Mesenchymal stem cell (in vitro differentiated cells and primary cell): ENCODE results near the gene CUBN.

Experiments
- DNase-seq: peaks from one replicate; pipeline ENCODE4 v3.0.0-alpha.2; 2013
- H2AFZ ChIP-seq: one replicate; pipeline ENCODE4 v1.6.1; 2013; ENCODE audit warnings: low read depth, mild to moderate bottlenecking, control low read depth, inconsistent platforms, low read length, moderate library complexity
- H2AK5ac ChIP-seq: 2 replicates; pipeline ENCODE4 v1.6.1; 2013; ENCODE audit warnings: low read length, moderate library complexity, mild to moderate bottlenecking, inconsistent platforms; ENCODE audit not compliant: severe bottlenecking
- H2BK120ac ChIP-seq: one replicate; pipeline ENCODE4 v1.6.1; 2013; ENCODE audit warnings: low read depth, mild to moderate bottlenecking, inconsistent platforms, low read length, moderate library complexity
- H2BK12ac ChIP-seq, 2 experiments: one replicate each; pipeline ENCODE4 v1.6.1; 2013; ENCODE audit warnings: inconsistent platforms in 2 of 2, low read length in 2 of 2, mild to moderate bottlenecking in 2 of 2, moderate library complexity in 2 of 2, control low read depth in 1 of 2
- H2BK15ac ChIP-seq: one replicate; pipeline ENCODE4 v1.6.1; 2013; ENCODE audit warnings: mild to moderate bottlenecking, low read depth, inconsistent platforms; ENCODE audit not compliant: poor library complexity, severe bottlenecking
- H2BK5ac ChIP-seq: 2 replicates; pipeline ENCODE4 v1.6.1; 2013; ENCODE audit warnings: low read depth, mild to moderate bottlenecking, low read length, control low read depth, inconsistent platforms; ENCODE audit not compliant: poor library complexity, severe bottlenecking
- H3K14ac ChIP-seq, 2 experiments: one replicate each; pipeline ENCODE4 v1.6.1; 2013; ENCODE audit warnings: inconsistent platforms in 2 of 2, low read length in 2 of 2, control low read depth in 1 of 2, mild to moderate bottlenecking in 1 of 2, moderate library complexity in 1 of 2
- H3K18ac ChIP-seq, 2 experiments: one replicate each; pipeline ENCODE4 v1.6.1; 2013; ENCODE audit warnings: inconsistent platforms in 2 of 2, low read length in 2 of 2, control low read depth in 1 of 2, low read depth in 1 of 2, mild to moderate bottlenecking in 1 of 2
- H3K23ac ChIP-seq, 2 experiments: one replicate each; pipeline ENCODE4 v1.6.1; 2013; ENCODE audit warnings: inconsistent platforms in 2 of 2, low read length in 2 of 2, mild to moderate bottlenecking in 2 of 2, moderate library complexity in 2 of 2, control low read depth in 1 of 2
- H3K27ac ChIP-seq: 2 replicates; pipeline ENCODE4 v1.5.1; 2013; ENCODE audit warnings: mild to moderate bottlenecking, moderate library complexity, low read length, control low read depth, inconsistent platforms; ENCODE audit not compliant: poor library complexity, severe bottlenecking
- H3K27me3 ChIP-seq, 2 experiments: 2 replicates each; pipeline versions ENCODE4 v1.6.1 to v1.7.0; 2013; ENCODE audit warnings: low read length in 2 of 2, mild to moderate bottlenecking in 2 of 2, moderate library complexity in 2 of 2, control low read depth in 1 of 2, inconsistent platforms in 1 of 2; ENCODE audit not compliant: control insufficient read depth in 1 of 2, insufficient read depth in 1 of 2
- H3K36me3 ChIP-seq, 2 experiments: 2 replicates each; pipeline versions ENCODE4 v1.6.1 to v1.7.0; 2013; ENCODE audit warnings: low read length in 2 of 2, control low read depth in 1 of 2, inconsistent platforms in 1 of 2, low read depth in 1 of 2, mild to moderate bottlenecking in 1 of 2; ENCODE audit not compliant: insufficient read depth in 2 of 2, control insufficient read depth in 1 of 2
- H3K4ac ChIP-seq, 2 experiments: one replicate each; pipeline ENCODE4 v1.6.1; 2013; ENCODE audit warnings: inconsistent platforms in 2 of 2, low read length in 2 of 2, mild to moderate bottlenecking in 2 of 2, moderate library complexity in 2 of 2, control low read depth in 1 of 2, low read depth in 1 of 2
- H3K4me1 ChIP-seq: 2 replicates; pipeline ENCODE4 v1.6.1; 2013; ENCODE audit warnings: low read depth, low read length, control low read depth; ENCODE audit not compliant: control insufficient read depth, insufficient read depth
- H3K4me2 ChIP-seq: 2 replicates; pipeline ENCODE4 v1.6.1; 2013; ENCODE audit warnings: low read length, mild to moderate bottlenecking, inconsistent platforms; ENCODE audit not compliant: poor library complexity, severe bottlenecking
- H3K4me3 ChIP-seq, 2 experiments: 2 replicates each; pipeline versions ENCODE4 v1.5.1 to v1.7.0; 2013; ENCODE audit warnings: low read length in 2 of 2, mild to moderate bottlenecking in 2 of 2, control low read depth in 1 of 2, low read depth in 1 of 2; ENCODE audit not compliant: insufficient read depth in 1 of 2
- H3K79me1 ChIP-seq: replicated peaks from 2 replicates; pipeline ENCODE4 v1.6.1; 2013; ENCODE audit warnings: mild to moderate bottlenecking, control low read depth, low read length, inconsistent platforms; ENCODE audit not compliant: poor library complexity, severe bottlenecking
- H3K9ac ChIP-seq: 2 replicates; pipeline ENCODE4 v1.7.0; 2013; ENCODE audit warnings: mild to moderate bottlenecking, low read length, moderate library complexity
- H3K9me3 ChIP-seq: 2 replicates; pipeline ENCODE4 v1.7.0; 2013; ENCODE audit warnings: mild to moderate bottlenecking, low read length; ENCODE audit not compliant: control insufficient read depth
- H4K8ac ChIP-seq: one replicate; pipeline ENCODE4 v1.6.1; 2013; ENCODE audit warnings: inconsistent platforms, mild to moderate bottlenecking, low read length, moderate library complexity
- H4K91ac ChIP-seq: one replicate; pipeline ENCODE4 v1.6.1; 2013; ENCODE audit warnings: mild to moderate bottlenecking, low read length, inconsistent platforms
- WGBS: methylation state at CpG from one replicate; pipeline ENCODE4 v1.1.7; 2013; ENCODE audit warnings: mixed read lengths; 5-methylcytosine and 5-hydroxymethylcytosine counted together

The CUBN gene

DNA sequence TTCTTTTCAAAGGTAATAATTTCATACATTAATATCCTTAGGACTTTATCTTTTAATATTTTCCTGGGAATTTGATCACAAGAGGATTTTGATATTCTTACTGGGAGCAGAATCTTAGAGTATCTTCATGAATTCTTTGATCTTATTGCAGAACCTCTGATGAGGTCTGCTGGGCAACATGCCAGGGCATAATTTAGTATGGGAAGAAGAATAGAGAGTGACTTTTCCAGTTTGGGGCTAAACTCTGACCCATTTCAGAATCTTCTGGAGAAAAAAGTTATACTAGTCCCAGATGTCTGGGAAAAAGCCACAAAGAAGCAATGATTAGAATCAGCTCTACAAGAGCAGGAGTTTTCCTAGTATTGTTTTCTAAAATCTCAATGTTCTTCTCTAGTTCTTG is 284.4 kb downstream of the CUBN start:
- Histone ChIP-seq H3K4me1 (peaks cover 2% of the 10 kb centered on the region), H2AFZ (no peak overlapping the region), H3K27me3 (no peaks in the 10 kb centered on the region), H2AK5ac (no peak overlapping the region), H3K4me3 (no peak overlapping the region), H3K36me3 (no peaks in the 10 kb centered on the region), H3K4ac (no peak overlapping the region), H3K9me3 (no peaks in the 10 kb centered on the region), H4K8ac (no peak overlapping the region), H2BK12ac (no peak overlapping the region), H3K18ac (no peak overlapping the region), H3K14ac (no peak overlapping the region), H2BK15ac (no peak overlapping the region), H3K23ac (no peak overlapping the region), H3K9ac (peak overlapping the region; percentile 50), H2BK5ac (no peak overlapping the region), H3K79me1 (no peaks in the 10 kb centered on the region), H4K91ac (no peak overlapping the region), H2BK120ac (no peak overlapping the region), H3K4me2 (no peak overlapping the region), H3K27ac (no peak overlapping the region)
- no peak for DNase-seq

DNA sequence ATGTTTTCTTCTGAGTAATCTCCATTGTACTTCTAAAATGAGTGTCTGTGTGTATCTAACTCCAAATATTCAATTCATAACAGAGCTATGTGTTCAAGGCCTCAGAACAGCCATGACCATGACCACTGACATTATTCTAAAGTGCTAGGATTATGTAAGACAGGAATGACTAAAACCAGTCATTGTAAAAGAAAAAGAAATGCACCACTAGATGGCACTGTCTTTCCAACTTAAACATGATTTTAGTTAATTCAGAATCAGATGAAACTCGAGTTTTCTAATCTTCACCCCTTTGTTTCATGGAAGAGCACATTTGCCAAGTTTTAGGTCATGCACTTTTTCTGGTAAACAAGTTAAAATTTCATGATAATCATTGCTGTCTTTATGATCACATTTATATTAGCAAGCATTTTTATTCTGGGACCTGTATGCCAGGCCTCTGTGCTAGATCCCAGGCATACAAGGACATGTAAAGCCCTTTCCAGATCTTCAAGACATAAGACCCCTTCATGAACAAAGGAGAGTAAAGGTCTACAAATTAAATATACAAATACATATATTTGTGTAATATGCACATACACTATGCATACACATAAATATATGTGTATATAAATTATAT is 286.2 kb downstream of the CUBN start:
- Histone ChIP-seq H3K4ac (no peak overlapping the region), H2AFZ (no peak overlapping the region), H2AK5ac (no peak overlapping the region), H3K4me1 (no peaks in the 10 kb centered on the region), H3K14ac (no peak overlapping the region), H4K8ac (no peak overlapping the region), H3K9ac (peak overlapping the region; percentile 71), H2BK15ac (no peak overlapping the region), H3K27me3 (no peaks in the 10 kb centered on the region), H3K23ac (no peak overlapping the region), H3K18ac (no peak overlapping the region), H4K91ac (no peak overlapping the region), H2BK120ac (no peak overlapping the region), H2BK12ac (no peak overlapping the region), H3K4me3 (no peak overlapping the region), H3K9me3 (no peaks in the 10 kb centered on the region), H3K27ac (no peak overlapping the region), H3K36me3 (no peaks in the 10 kb centered on the region), H2BK5ac (no peak overlapping the region), H3K4me2 (no peak overlapping the region), H3K79me1 (no peaks in the 10 kb centered on the region)
- peak; percentile 80 for DNase-seq
- WGBS, result 0% methylated on average over 1 of the region's 1 CpG

DNA sequence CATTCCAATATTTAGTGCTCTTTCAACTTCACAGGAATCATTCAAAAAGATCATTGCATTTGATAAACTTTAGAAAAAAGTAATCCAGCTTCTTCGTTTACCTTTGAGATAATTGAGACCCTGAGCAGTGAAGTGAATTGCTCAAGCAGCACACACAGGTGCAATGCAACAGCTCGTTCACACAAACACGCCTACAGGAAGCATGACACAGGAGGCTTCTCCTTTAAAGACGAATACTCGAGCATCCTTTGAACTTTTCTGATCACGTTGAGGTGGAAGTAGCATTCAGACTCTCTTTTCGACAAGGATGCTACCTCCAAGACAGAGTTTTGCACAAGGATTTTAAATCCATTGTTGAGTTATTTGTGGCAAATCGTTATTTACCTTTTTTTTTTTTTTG is 294.4 kb downstream of the CUBN start:
- Histone ChIP-seq H2AFZ (no peak overlapping the region), H3K14ac (no peak overlapping the region), H3K9ac (no peak overlapping the region), H4K91ac (no peak overlapping the region), H3K18ac (no peak overlapping the region), H2BK5ac (no peak overlapping the region), H3K9me3 (no peaks in the 10 kb centered on the region), H3K4me2 (no peak overlapping the region), H2AK5ac (no peak overlapping the region), H3K27me3 (no peaks in the 10 kb centered on the region), H3K23ac (no peak overlapping the region), H3K36me3 (no peaks in the 10 kb centered on the region), H4K8ac (no peak overlapping the region), H3K4me1 (peaks cover 6% of the 10 kb centered on the region), H3K27ac (no peak overlapping the region), H2BK120ac (no peak overlapping the region), H3K4me3 (no peak overlapping the region), H2BK15ac (no peak overlapping the region), H2BK12ac (no peak overlapping the region), H3K4ac (no peak overlapping the region), H3K79me1 (no peaks in the 10 kb centered on the region)
- no peak for DNase-seq
- 75% methylated on average over 7 of the region's 8 CpGs for WGBS

DNA sequence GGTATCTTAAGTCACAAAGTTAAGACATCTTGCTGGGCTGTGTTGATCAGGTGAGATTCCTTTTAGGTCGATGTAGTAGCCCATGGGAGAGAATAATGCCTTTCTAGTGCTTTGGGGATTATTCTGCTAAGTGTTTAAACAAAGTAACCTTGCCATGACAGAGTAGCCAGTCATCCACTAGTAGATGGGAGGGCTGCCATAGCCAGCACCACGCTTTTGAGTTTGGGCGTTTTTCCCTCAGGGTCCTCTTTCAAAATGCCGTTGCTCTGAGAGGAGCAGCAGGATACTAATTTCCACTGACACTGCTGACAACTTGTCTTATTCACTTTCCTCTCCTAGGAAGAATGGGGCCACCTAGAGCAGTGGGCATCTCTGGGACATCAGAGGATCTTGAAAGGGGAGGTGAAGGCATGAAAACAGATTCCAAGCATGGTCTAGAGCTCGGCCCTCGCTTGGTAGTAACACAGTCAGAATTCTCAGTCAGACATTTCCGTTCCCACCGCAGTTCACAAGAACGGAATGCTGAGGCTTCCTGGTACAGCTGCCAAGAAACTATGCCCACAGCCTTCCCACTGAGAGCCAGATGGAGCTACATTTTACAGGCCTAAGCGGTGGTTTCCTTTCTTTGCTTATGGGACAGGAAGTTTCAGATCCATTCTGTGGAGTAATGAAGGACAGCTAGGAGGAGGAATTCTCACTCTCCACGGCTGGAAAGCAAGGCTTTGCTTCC is 297.1 kb downstream of the CUBN start:
- H4K91ac ChIP-seq, result no peak overlapping the region
- H2BK12ac ChIP-seq, result no peak overlapping the region
- no peaks in the 10 kb centered on the region for H3K27me3 ChIP-seq
- peaks cover 11% of the 10 kb centered on the region for H3K4me1 ChIP-seq
- WGBS, result 86% methylated on average over 11 of the region's 11 CpGs
- no peak overlapping the region for H2BK120ac ChIP-seq
- H3K27ac ChIP-seq, result peak overlapping the region; percentile 88
- H3K4ac ChIP-seq, result no peak overlapping the region
- no peak overlapping the region for H2AFZ ChIP-seq
- no peaks in the 10 kb centered on the region for H3K36me3 ChIP-seq
- peak overlapping the region; percentile 40 for H2BK5ac ChIP-seq
- H3K4me2 ChIP-seq, result no peak overlapping the region
- peak; percentile 28 for DNase-seq
- H3K79me1 ChIP-seq, result no peaks in the 10 kb centered on the region
- H3K18ac ChIP-seq, result no peak overlapping the region
- H3K23ac ChIP-seq, result no peak overlapping the region
- H3K14ac ChIP-seq, result no peak overlapping the region
- H2BK15ac ChIP-seq, result no peak overlapping the region
- H2AK5ac ChIP-seq, result no peak overlapping the region
- no peak overlapping the region for H3K4me3 ChIP-seq
- no peaks in the 10 kb centered on the region for H3K9me3 ChIP-seq
- H3K9ac ChIP-seq, result peak overlapping the region; percentile 46
- no peak overlapping the region for H4K8ac ChIP-seq
